ACC112 (cell line): ENCODE results near the gene PFKP.

ENCODE experiments used
- H2AFZ ChIP-seq: fragments of 200-600 bp; sonication (generic); one replicate; pipeline ENCODE4 v1.6.0; 2017; ENCODE audit warnings: antibody characterized with exemption, low read length; ENCODE audit not compliant: unreplicated experiment
- H3K27ac ChIP-seq: fragments of 200-600 bp; sonication (generic); 2 replicates; pipeline ENCODE4 v1.5.1; 2014; ENCODE audit warnings: low read depth, mild to moderate bottlenecking, antibody characterized with exemption, low read length, moderate library complexity
- H3K27me3 ChIP-seq: fragments of 200-600 bp; sonication (generic); 2 replicates; pipeline ENCODE4 v1.6.1; 2014; ENCODE audit warnings: mild to moderate bottlenecking, antibody characterized with exemption, low read length, moderate library complexity, mixed read lengths; ENCODE audit not compliant: insufficient read depth
- H3K36me3 ChIP-seq: fragments of 200-600 bp; sonication (generic); 2 replicates; pipeline ENCODE4 v1.6.1; 2016; ENCODE audit warnings: mild to moderate bottlenecking, antibody characterized with exemption, low read length, moderate library complexity, mixed read lengths; ENCODE audit not compliant: insufficient read depth
- H3K4me1 ChIP-seq: fragments of 200-600 bp; sonication (generic); one replicate; pipeline ENCODE4 v1.6.1; 2016; ENCODE audit warnings: low read length, mixed read lengths; ENCODE audit not compliant: insufficient read depth, unreplicated experiment, control insufficient read depth
- H3K4me3 ChIP-seq: fragments of 200-600 bp; sonication (generic); 2 replicates; pipeline ENCODE4 v1.5.1; 2014; ENCODE audit warnings: mild to moderate bottlenecking, low read depth, low read length
- H3K79me2 ChIP-seq: fragments of 200-600 bp; sonication (generic); one replicate; pipeline ENCODE4 v1.6.0; 2016; ENCODE audit warnings: low read length; ENCODE audit not compliant: control insufficient read depth, unreplicated experiment, insufficient read depth

Gene PFKP

GRCh38 chr10:3106928-3107425 is 39.6 kb downstream of the PFKP start:
- Histone ChIP-seq H3K4me1 (peaks cover 33% of the 10 kb centered on the region), H3K27me3 (no peaks in the 10 kb centered on the region), H3K36me3 (peaks cover 60% of the 10 kb centered on the region), H3K27ac (peak overlapping the region; percentile 100), H3K79me2 (peaks cover 34% of the 10 kb centered on the region), H3K4me3 (peak overlapping the region; percentile 39; the same call in 1 of the 2 replicates), H2AFZ (no peak overlapping the region)

GRCh38 chr10:3107426-3107961 is 40.1 kb downstream of the PFKP start:
- Histone ChIP-seq H3K27ac (peak overlapping the region; percentile 100), H3K27me3 (no peaks in the 10 kb centered on the region), H3K36me3 (peaks cover 65% of the 10 kb centered on the region), H3K79me2 (peaks cover 34% of the 10 kb centered on the region), H3K4me3 (peak overlapping the region; percentile 44), H2AFZ (no peak overlapping the region), H3K4me1 (peaks cover 36% of the 10 kb centered on the region)

- H3K79me2 ChIP-seq, result peaks cover 34% of the 10 kb centered on the region
- H3K4me3 ChIP-seq, result peak overlapping the region; percentile 44
- peaks cover 62% of the 10 kb centered on the region for H3K36me3 ChIP-seq
- peaks cover 31% of the 10 kb centered on the region for H3K4me1 ChIP-seq
- no peak overlapping the region for H2AFZ ChIP-seq
- H3K27me3 ChIP-seq, result no peaks in the 10 kb centered on the region
- peak overlapping the region; percentile 100 for H3K27ac ChIP-seq
These were observed 40.7 kb downstream of the PFKP start for GRCh38 chr10:3108033-3108432.

- peak overlapping the region; percentile 100 for H3K27ac ChIP-seq
- no peak overlapping the region for H2AFZ ChIP-seq
- no peaks in the 10 kb centered on the region for H3K27me3 ChIP-seq
- H3K79me2 ChIP-seq, result peaks cover 38% of the 10 kb centered on the region
- peaks cover 62% of the 10 kb centered on the region for H3K36me3 ChIP-seq
- no peak overlapping the region for H3K4me3 ChIP-seq
- peaks cover 27% of the 10 kb centered on the region for H3K4me1 ChIP-seq
These were observed 41.3 kb downstream of the PFKP start for GRCh38 chr10:3108575-3109105.

- H3K4me3 ChIP-seq, result no peak overlapping the region
- H3K27me3 ChIP-seq, result no peaks in the 10 kb centered on the region
- peak overlapping the region; percentile 100 for H3K27ac ChIP-seq
- H3K79me2 ChIP-seq, result peaks cover 38% of the 10 kb centered on the region
- no peak overlapping the region for H2AFZ ChIP-seq
- peaks cover 27% of the 10 kb centered on the region for H3K4me1 ChIP-seq
- peaks cover 58% of the 10 kb centered on the region for H3K36me3 ChIP-seq
These were observed 41.8 kb downstream of the PFKP start for GRCh38 chr10:3109196-3109595.

GRCh38 chr10:3109633-3110032 is 42.3 kb downstream of the PFKP start:
- Histone ChIP-seq H3K36me3 (peaks cover 53% of the 10 kb centered on the region), H3K27me3 (no peaks in the 10 kb centered on the region), H3K4me1 (peaks cover 27% of the 10 kb centered on the region), H3K79me2 (peaks cover 38% of the 10 kb centered on the region), H3K27ac (peak overlapping the region; percentile 100; the same call in 1 of the 2 replicates), H3K4me3 (no peak overlapping the region), H2AFZ (no peak overlapping the region)

GRCh38 chr10:3110782-3111620 is 43.7 kb downstream of the PFKP start:
- Histone ChIP-seq H3K79me2 (peaks cover 34% of the 10 kb centered on the region), H3K27ac (peak overlapping the region; percentile 58; the same call in 1 of the 2 replicates), H3K4me3 (no peak overlapping the region), H3K4me1 (peaks cover 27% of the 10 kb centered on the region), H3K27me3 (no peaks in the 10 kb centered on the region), H3K36me3 (peaks cover 49% of the 10 kb centered on the region), H2AFZ (no peak overlapping the region)

- H3K36me3 ChIP-seq, result peaks cover 56% of the 10 kb centered on the region
- peaks cover 35% of the 10 kb centered on the region for H3K79me2 ChIP-seq
- no peak overlapping the region for H2AFZ ChIP-seq
- peak overlapping the region; percentile 58; the same call in 1 of the 2 replicates for H3K27ac ChIP-seq
- peaks cover 27% of the 10 kb centered on the region for H3K4me1 ChIP-seq
- H3K4me3 ChIP-seq, result no peak overlapping the region
- no peaks in the 10 kb centered on the region for H3K27me3 ChIP-seq
These were observed 44.3 kb downstream of the PFKP start for GRCh38 chr10:3111621-3112163.

- Histone ChIP-seq H2AFZ (no peak overlapping the region), H3K36me3 (peaks cover 60% of the 10 kb centered on the region), H3K4me3 (no peak overlapping the region), H3K79me2 (peaks cover 38% of the 10 kb centered on the region), H3K27ac (no peak overlapping the region), H3K4me1 (peaks cover 16% of the 10 kb centered on the region), H3K27me3 (no peaks in the 10 kb centered on the region)
These were observed 46.0 kb downstream of the PFKP start for GRCh38 chr10:3113343-3113720.

- no peak overlapping the region for H3K27ac ChIP-seq
- H3K36me3 ChIP-seq, result peaks cover 41% of the 10 kb centered on the region
- peaks cover 6% of the 10 kb centered on the region for H3K4me1 ChIP-seq
- no peak overlapping the region for H3K4me3 ChIP-seq
- no peak overlapping the region for H2AFZ ChIP-seq
- H3K79me2 ChIP-seq, result peaks cover 26% of the 10 kb centered on the region
- H3K27me3 ChIP-seq, result no peaks in the 10 kb centered on the region
These were observed 48.3 kb downstream of the PFKP start for GRCh38 chr10:3115685-3116084.
